Stimulated activated naive B cell treated with anti-CD40 and anti-IgM and Interleukin-4, amounts not matched to agents 10 μg/mL and 1 μg/mL and 100 μg/mL, for 72 hours (primary cell): ENCODE measurements around the gene NT5DC3.

Experiments used
- ATAC-seq, 2 donors: fragments of 150-1000 bp; cut with Tn5 transposase; replicated peaks; 2 replicates each; pipeline ENCODE4 v1.10.0; 2021; ENCODE audit warnings: moderate library complexity in 1 of 2
- DNase-seq: peaks from one replicate; pipeline ENCODE4 v3.0.0; 2021
- H3K27ac Mint-ChIP-seq: one replicate; pipeline ENCODE4 v1.8.0; 2022; ENCODE audit warnings: mild to moderate bottlenecking, mixed read lengths
- H3K27me3 Mint-ChIP-seq, 2 donors: one replicate each; pipeline ENCODE4 v1.8.0; 2022; ENCODE audit warnings: mixed read lengths in 2 of 2
- H3K36me3 Mint-ChIP-seq, 2 donors: one replicate each; pipeline ENCODE4 v1.8.0; 2022; ENCODE audit warnings: mixed read lengths in 2 of 2, mild to moderate bottlenecking in 1 of 2
- H3K4me1 Mint-ChIP-seq, 2 donors: one replicate each; pipeline ENCODE4 v1.8.0; 2022; ENCODE audit warnings: mixed read lengths in 2 of 2, mild to moderate bottlenecking in 1 of 2
- H3K4me3 Mint-ChIP-seq, 2 donors: one replicate each; pipeline ENCODE4 v1.8.0; 2022; ENCODE audit warnings: mild to moderate bottlenecking in 2 of 2, mixed read lengths in 2 of 2, moderate library complexity in 1 of 2
- H3K9me3 Mint-ChIP-seq, 2 donors: one replicate each; pipeline ENCODE4 v1.8.0; 2022; ENCODE audit warnings: mixed read lengths in 2 of 2, mild to moderate bottlenecking in 1 of 2

The NT5DC3 gene

DNA sequence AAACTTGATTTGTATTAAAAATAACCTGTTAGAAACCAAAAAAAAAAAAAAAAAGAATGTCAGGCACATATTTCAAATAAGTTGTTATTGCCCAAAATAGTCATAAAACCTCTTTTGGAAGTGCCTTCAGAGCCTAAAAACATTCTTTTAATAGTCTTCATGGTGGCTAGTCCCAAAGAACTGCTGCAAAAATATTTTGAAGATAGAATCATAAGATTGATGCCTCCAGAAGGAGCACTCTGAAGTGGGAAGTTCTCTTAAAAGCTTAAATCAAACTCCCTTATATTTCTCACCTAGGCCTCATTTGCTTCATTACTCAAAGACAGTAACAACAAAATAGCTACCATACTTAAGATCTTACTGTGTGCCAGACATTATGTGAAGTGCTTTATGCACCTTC, 27.2 kb upstream of the NT5DC3 start:
- no peaks in the 10 kb centered on the region for H3K36me3 Mint-ChIP-seq
- ATAC-seq, result no peak
- H3K27ac Mint-ChIP-seq, result no peak overlapping the region
- H3K9me3 Mint-ChIP-seq, result no peaks in the 10 kb centered on the region
- no peak overlapping the region for H3K4me3 Mint-ChIP-seq
- H3K4me1 Mint-ChIP-seq, result no peaks in the 10 kb centered on the region
- DNase-seq, result no peak
- H3K27me3 Mint-ChIP-seq, result no peaks in the 10 kb centered on the region

GRCh38 chr12:103865151-103865730, 24.2 kb upstream of the NT5DC3 start:
- Mint-ChIP-seq H3K4me3 (no peak overlapping the region), H3K36me3 (peaks cover 2% of the 10 kb centered on the region in 2 donors), H3K4me1 (no peaks in the 10 kb centered on the region), H3K27me3 (no peaks in the 10 kb centered on the region), H3K9me3 (no peaks in the 10 kb centered on the region), H3K27ac (no peak overlapping the region)
- DNase-seq (no peak), ATAC-seq (no peak)

DNA sequence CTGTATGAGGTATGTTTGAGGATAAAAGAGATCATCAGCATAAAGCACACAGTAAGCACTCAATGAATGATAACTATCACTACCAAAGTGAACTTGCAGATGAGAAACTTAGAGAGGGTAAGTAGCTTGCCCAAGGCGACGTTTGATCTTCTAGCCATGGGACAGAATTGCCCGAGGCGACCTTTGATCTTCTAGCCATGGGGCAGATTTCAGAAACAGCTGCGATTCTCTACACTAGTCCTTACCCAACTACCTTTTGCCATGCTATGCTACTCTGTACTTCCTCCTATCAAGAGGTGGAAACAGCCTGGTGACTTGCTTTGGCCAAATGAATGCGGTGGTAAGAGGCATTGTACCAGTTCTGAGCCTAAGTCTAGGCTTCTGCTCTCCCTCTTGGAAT, 23.7 kb upstream of the NT5DC3 start:
- DNase-seq, result no peak
- no peaks in the 10 kb centered on the region for H3K27me3 Mint-ChIP-seq
- no peaks in the 10 kb centered on the region for H3K9me3 Mint-ChIP-seq
- H3K27ac Mint-ChIP-seq, result no peak overlapping the region
- H3K36me3 Mint-ChIP-seq, result peaks cover 6 to 7% of the 10 kb centered on the region in 2 donors
- no peak for ATAC-seq
- H3K4me3 Mint-ChIP-seq, result no peak overlapping the region
- H3K4me1 Mint-ChIP-seq, result no peaks in the 10 kb centered on the region

GRCh38 chr12:103858953-103859601, 18.0 kb upstream of the NT5DC3 start:
- no peaks in the 10 kb centered on the region for H3K27me3 Mint-ChIP-seq
- ATAC-seq (no peak), DNase-seq (no peak)

GRCh38 chr12:103858335-103858734, 17.3 kb upstream of the NT5DC3 start:
- Mint-ChIP-seq H3K27me3 (no peaks in the 10 kb centered on the region), H3K36me3 (peaks cover 11 to 28% of the 10 kb centered on the region in 2 donors), H3K27ac (no peak overlapping the region), H3K4me1 (no peaks in the 10 kb centered on the region), H3K9me3 (no peaks in the 10 kb centered on the region), H3K4me3 (no peak overlapping the region)
- DNase-seq, result no peak
- no peak for ATAC-seq

More at GRCh38 chr12:103858953-103859601, 18.0 kb upstream of the NT5DC3 start:
- no peaks in the 10 kb centered on the region for H3K4me1 Mint-ChIP-seq
- no peak overlapping the region for H3K4me3 Mint-ChIP-seq
- peaks cover 11 to 28% of the 10 kb centered on the region in 2 donors for H3K36me3 Mint-ChIP-seq
- no peaks in the 10 kb centered on the region for H3K9me3 Mint-ChIP-seq
- no peak overlapping the region for H3K27ac Mint-ChIP-seq

GRCh38 chr12:103857164-103857563, 16.1 kb upstream of the NT5DC3 start:
- H3K27me3 Mint-ChIP-seq, result no peaks in the 10 kb centered on the region
- no peak overlapping the region for H3K4me3 Mint-ChIP-seq
- peaks cover 11 to 28% of the 10 kb centered on the region in 2 donors for H3K36me3 Mint-ChIP-seq
- H3K27ac Mint-ChIP-seq, result no peak overlapping the region
- no peak for ATAC-seq
- H3K9me3 Mint-ChIP-seq, result no peaks in the 10 kb centered on the region
- H3K4me1 Mint-ChIP-seq, result no peaks in the 10 kb centered on the region
- DNase-seq, result no peak

GRCh38 chr12:103855896-103856657, 15.0 kb upstream of the NT5DC3 start:
- DNase-seq, result no peak
- Mint-ChIP-seq H3K4me1 (no peaks in the 10 kb centered on the region), H3K4me3 (no peak overlapping the region), H3K27ac (no peak overlapping the region), H3K36me3 (peaks cover 11 to 28% of the 10 kb centered on the region in 2 donors), H3K27me3 (no peaks in the 10 kb centered on the region), H3K9me3 (no peaks in the 10 kb centered on the region)
- ATAC-seq, result no peak

DNA sequence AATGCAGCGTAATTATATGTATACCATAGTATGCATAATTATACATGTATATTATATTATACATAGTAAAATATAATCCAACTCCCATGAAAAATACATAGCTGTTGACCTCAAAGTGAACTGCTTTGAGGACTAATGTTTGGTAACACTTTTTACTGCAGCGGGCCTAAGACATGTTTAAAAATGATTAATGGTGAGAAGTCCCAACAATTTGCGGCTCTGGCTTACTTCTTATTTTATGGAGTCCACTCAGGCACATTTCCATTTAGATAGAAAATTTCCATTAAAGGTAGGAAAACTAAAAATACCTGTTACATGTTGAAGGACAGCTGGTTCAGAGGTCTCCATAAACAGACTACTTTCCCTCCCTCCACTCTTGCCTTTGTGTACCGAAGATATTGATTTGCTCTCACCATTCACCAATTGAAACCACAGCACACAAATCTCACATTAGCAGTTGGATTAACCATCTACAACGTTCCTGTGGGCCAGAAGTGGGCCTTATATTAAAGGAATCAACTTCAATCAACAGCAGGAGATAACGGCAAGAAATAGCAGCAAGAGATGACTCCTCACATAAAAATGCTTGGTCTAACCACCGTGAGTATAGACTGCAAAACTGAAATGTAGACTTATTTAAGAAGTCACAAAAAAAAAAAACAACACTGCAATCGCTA, 14.1 kb upstream of the NT5DC3 start:
- Mint-ChIP-seq H3K4me3 (no peak overlapping the region), H3K27me3 (no peaks in the 10 kb centered on the region), H3K9me3 (no peaks in the 10 kb centered on the region), H3K4me1 (no peaks in the 10 kb centered on the region), H3K36me3 (peaks cover 9 to 25% of the 10 kb centered on the region in 2 donors), H3K27ac (no peak overlapping the region)
- ATAC-seq (no peak), DNase-seq (no peak)

GRCh38 chr12:103854372-103854973, 13.4 kb upstream of the NT5DC3 start:
- DNase-seq (no peak), ATAC-seq (no peak)
- Mint-ChIP-seq H3K27me3 (no peaks in the 10 kb centered on the region), H3K36me3 (peaks cover 6 to 20% of the 10 kb centered on the region in 2 donors), H3K4me3 (no peak overlapping the region), H3K4me1 (no peaks in the 10 kb centered on the region), H3K27ac (no peak overlapping the region), H3K9me3 (no peaks in the 10 kb centered on the region)

DNA sequence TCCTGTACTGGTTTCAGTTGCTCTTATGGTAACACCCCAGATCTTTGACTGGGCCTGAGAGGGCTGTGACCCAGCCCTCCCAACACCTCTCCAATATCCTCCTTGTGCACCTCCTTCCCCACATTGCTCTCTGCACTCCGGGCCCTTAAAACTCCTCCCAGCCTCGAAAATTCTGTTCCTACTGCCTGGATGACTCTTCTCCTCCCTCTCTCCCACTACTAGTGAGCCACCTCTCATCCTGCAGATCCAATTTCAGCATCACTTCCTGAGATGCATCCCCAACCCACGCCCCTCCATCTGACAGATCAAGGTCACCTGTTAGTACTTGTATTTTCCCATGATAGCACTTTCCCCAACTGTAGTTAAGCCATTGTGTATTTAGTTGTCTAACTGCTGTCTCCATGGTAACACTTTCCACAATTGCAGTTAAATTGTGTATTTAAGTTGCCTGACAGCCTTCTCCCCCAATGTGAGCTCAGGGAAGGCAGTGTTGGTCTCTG, 11.5 kb upstream of the NT5DC3 start:
- Mint-ChIP-seq H3K4me3 (no peak overlapping the region), H3K27me3 (no peaks in the 10 kb centered on the region), H3K9me3 (no peaks in the 10 kb centered on the region), H3K36me3 (peaks cover 5 to 12% of the 10 kb centered on the region in 2 donors), H3K4me1 (no peaks in the 10 kb centered on the region), H3K27ac (no peak overlapping the region)
- DNase-seq (no peak), ATAC-seq (no peak)

- H3K4me3 Mint-ChIP-seq, result no peak overlapping the region
- peaks cover 0 to 4% of the 10 kb centered on the region in 2 donors for H3K36me3 Mint-ChIP-seq
- ATAC-seq (no peak), DNase-seq (no peak)
- no peaks in the 10 kb centered on the region for H3K9me3 Mint-ChIP-seq
- no peaks in the 10 kb centered on the region for H3K4me1 Mint-ChIP-seq
- no peak overlapping the region for H3K27ac Mint-ChIP-seq
- no peaks in the 10 kb centered on the region for H3K27me3 Mint-ChIP-seq
Measured at GRCh38 chr12:103851127-103851526, 10.1 kb upstream of the NT5DC3 start.

DNA sequence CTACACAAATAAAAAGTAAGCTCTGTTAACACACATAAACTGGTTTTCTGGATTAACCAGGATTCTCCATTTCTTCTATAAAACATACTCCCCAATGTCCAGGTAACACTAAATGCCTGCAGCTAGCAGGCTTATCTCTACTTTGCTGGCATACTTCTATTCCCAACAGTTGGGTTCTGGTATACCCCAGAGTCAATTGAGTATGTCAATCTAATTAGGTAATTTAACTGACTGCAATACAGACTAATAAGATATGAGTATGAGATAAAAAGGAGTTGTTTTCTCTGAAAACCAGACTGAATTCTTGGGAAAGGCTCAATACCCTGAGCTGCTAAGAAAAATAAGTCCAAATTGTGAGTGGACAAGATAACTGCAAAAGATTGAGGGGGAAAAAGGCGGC, 9.4 kb upstream of the NT5DC3 start:
- Mint-ChIP-seq H3K4me3 (no peak overlapping the region), H3K36me3 (peaks cover 0 to 3% of the 10 kb centered on the region in 2 donors), H3K4me1 (no peaks in the 10 kb centered on the region), H3K9me3 (no peaks in the 10 kb centered on the region), H3K27me3 (no peaks in the 10 kb centered on the region), H3K27ac (no peak overlapping the region)
- DNase-seq (no peak), ATAC-seq (no peak)

GRCh38 chr12:103848917-103849491, 8.0 kb upstream of the NT5DC3 start:
- ATAC-seq (no peak), DNase-seq (no peak)
- Mint-ChIP-seq H3K4me3 (no peak overlapping the region), H3K4me1 (no peaks in the 10 kb centered on the region), H3K9me3 (no peaks in the 10 kb centered on the region), H3K36me3 (no peaks in the 10 kb centered on the region), H3K27ac (no peak overlapping the region), H3K27me3 (no peaks in the 10 kb centered on the region)

DNA sequence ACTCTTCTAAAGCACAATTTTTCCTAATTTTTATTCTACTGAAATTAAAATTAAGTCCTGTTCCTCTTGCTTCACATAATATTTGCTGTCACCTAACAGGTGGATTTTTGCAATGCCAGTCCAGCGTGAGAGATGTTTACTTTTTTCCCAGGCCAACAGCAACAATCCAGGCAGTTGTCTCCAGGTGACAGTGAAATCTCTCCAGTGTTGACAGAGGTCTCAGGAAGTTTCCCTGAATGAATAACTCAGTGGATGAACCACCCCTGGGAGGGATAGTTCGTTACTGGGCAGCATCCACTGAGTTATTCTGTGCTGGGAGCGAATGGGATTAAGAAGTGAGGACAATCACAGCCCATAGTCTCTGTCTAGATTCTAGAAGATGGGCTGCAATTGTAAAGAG, 7.1 kb upstream of the NT5DC3 start:
- no peak overlapping the region for H3K27ac Mint-ChIP-seq
- DNase-seq, result no peak
- H3K4me1 Mint-ChIP-seq, result no peaks in the 10 kb centered on the region
- no peak overlapping the region for H3K4me3 Mint-ChIP-seq
- H3K9me3 Mint-ChIP-seq, result no peaks in the 10 kb centered on the region
- no peak for ATAC-seq
- no peaks in the 10 kb centered on the region for H3K27me3 Mint-ChIP-seq
- H3K36me3 Mint-ChIP-seq, result no peaks in the 10 kb centered on the region
